Keratinocyte (primary cell): ENCODE measurements around the gene CNTROB.

Experiments used
- CTCF ChIP-seq, 3 experiments: IDR thresholded peaks in 1 of 3; conservative IDR thresholded peaks in 1 of 3; optimal IDR thresholded peaks in 1 of 3; 2 replicates in 2 of 3; 3 replicates in 1 of 3; pipeline versions ENCODE3 to v1.5.1; 2011; ENCODE audit warnings: low read length in 3 of 3, mild to moderate bottlenecking in 3 of 3, moderate library complexity in 2 of 3, control low read depth in 1 of 3, inconsistent platforms in 1 of 3; ENCODE audit not compliant: insufficient read depth in 2 of 3; ENCODE audit errors: extremely low read depth in 1 of 3
- EZH2 ChIP-seq: IDR thresholded peaks from one replicate; pipeline ENCODE4 v1.6.1; 2012; ENCODE audit warnings: inconsistent platforms, mild to moderate bottlenecking, low read length, moderate library complexity

GRCh38 chr17:7916385-7916682, 15.7 kb upstream of the CNTROB start:
- TF ChIP-seq CTCF (optimal IDR thresholded peaks at IDR 0.05 in 1 of 3, IDR thresholded peaks at IDR 0.05 in 1 of 3, conservative IDR thresholded peaks at IDR 0.05 in 1 of 3; ENCODE audit: extremely low read depth in 1 of 3, insufficient read depth in 2 of 3, low read length in 3 of 3) = no peak
- TF ChIP-seq EZH2 = no peak
